Tibial nerve (tissue), 4 donors: ENCODE results near the gene B3GNT4. TPM values are rescaled to one million over a fixed set of nuclear protein-coding genes. Genes with fewer than 3 reads are reported as not detected.

ENCODE experiments used
- DNase-seq, 2 donors: peaks; one replicate each; pipeline ENCODE4 v3.0.0-alpha.2; 2019; ENCODE audit warnings: low spot score in 2 of 2
- H3K27ac ChIP-seq, 4 donors: fragments of 200-600 bp; sonication (generic) in 3 of 4; one replicate each; pipeline ENCODE4 v1.5.1; 2017 to 2019; ENCODE audit warnings: mild to moderate bottlenecking in 1 of 4
- H3K27me3 ChIP-seq, 2 donors: fragments of 200-600 bp; sonication (generic) in 1 of 2; one replicate each; pipeline versions ENCODE4 v1.5.1 to v1.6.0; 2017 to 2019
- H3K36me3 ChIP-seq, 3 donors: fragments of 200-600 bp; sonication (generic); one replicate each; pipeline ENCODE4 v1.5.1; 2018 to 2019
- H3K4me1 ChIP-seq, 4 donors: fragments of 200-600 bp; sonication (generic) in 3 of 4; one replicate each; pipeline ENCODE4 v1.5.1; 2017 to 2019
- H3K4me3 ChIP-seq, 4 donors: fragments of 200-600 bp; sonication (generic) in 3 of 4; one replicate each; pipeline ENCODE4 v1.5.1; 2017 to 2019; ENCODE audit warnings: mild to moderate bottlenecking in 1 of 4, moderate library complexity in 1 of 4
- H3K9me3 ChIP-seq, 4 donors: fragments of 200-600 bp; sonication (generic) in 3 of 4; one replicate each; pipeline ENCODE4 v1.5.1; 2017 to 2019
- CTCF ChIP-seq, 5 experiments: fragments of 200-600 bp in 3 of 5; fragments of 450-650 bp in 2 of 5; sonication (generic) in 3 of 5; IDR thresholded peaks; one replicate each; pipeline ENCODE4 v1.5.1; 2016 to 2019; ENCODE audit warnings: antibody characterized with exemption in 5 of 5, mild to moderate bottlenecking in 3 of 5, moderate library complexity in 2 of 5
- EP300 ChIP-seq, 2 donors: sonication (generic); formaldehyde crosslinking; IDR thresholded peaks; one replicate each; pipeline ENCODE4 v1.6.1; 2017; ENCODE audit warnings: antibody characterized with exemption in 2 of 2, mild to moderate bottlenecking in 1 of 2
- POLR2A ChIP-seq, 2 donors: fragments of 450-650 bp; IDR thresholded peaks; one replicate each; pipeline ENCODE4 v1.6.1; 2017; ENCODE audit warnings: antibody characterized with exemption in 2 of 2, mild to moderate bottlenecking in 2 of 2, moderate library complexity in 2 of 2
- WGBS, 2 donors: methylation state at CpG; one replicate each; pipeline ENCODE4 v1.1.5; 2018; 5-methylcytosine and 5-hydroxymethylcytosine counted together
- total RNA-seq, 4 donors: library from RNA; depleted of rRNA; stranded (reverse); fragments of >200 nt; gene quantifications; one replicate each; pipeline ENCODE4 v1.1.0, GENCODE V29; 2016

B3GNT4 gene
- under 1 TPM in 1 of 4 donors, not detected in 3; 0.30 TPM for total RNA-seq

DNA sequence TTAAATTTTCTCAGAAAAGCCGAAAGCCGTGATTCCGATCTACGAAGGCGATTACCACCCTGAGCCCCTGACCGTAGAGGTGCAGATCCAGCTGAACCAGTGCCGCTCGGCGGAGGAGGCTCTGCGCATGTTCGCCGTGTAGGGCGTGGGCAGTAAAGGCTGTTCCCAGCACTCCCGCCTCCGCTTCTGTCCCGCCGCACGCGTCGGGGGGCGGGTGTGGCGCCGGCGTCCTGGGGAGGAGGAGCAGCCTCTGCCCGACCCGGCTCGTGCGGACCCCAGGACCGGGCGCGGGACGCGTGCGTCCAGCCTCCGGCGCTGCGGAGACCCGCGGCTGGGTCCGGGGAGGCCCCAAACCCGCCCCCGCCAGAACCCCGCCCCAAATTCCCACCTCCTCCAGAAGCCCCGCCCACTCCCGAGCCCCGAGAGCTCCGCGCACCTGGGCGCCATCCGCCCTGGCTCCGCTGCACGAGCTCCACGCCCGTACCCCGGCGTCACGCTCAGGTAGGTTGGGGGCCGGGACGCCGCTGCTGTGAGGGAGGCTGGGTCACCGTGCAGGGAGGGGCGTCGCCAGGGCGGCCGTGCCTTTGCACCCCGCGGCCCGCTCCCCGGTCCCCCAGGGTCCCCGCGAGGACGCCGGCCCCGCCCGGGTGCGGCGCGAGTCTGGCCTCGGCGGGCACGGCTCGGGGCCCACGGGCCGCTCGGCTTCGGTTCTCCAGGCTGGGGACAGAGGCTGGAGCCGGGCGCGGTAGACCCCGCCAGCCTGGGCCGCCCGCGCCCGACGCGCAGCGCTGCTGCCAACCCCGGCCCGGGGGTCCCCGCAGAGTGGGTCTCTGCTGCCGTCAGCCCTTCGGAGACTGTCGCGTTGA, at the start of gene B3GNT4:
B3GNT4 (plus strand) TSS at position 409 of the 866 bp plus-strand sequence. CDS start 910 bp downstream, outside the sequence.
- H3K27ac ChIP-seq, result no peak within 1 kb of the TSS
- no peaks in the 10 kb centered on the region for H3K9me3 ChIP-seq
- H3K4me1 ChIP-seq, result peaks cover 0 to 35% (median 10%) of the 10 kb centered on the region in 4 donors
- 1 to 2% methylated on average over 30 to 67 of the region's 104 CpGs for WGBS, 2 donors
- peaks cover 0 to 25% (median 11%) of the 10 kb centered on the region in 3 donors for H3K36me3 ChIP-seq
- TF ChIP-seq EP300 (IDR thresholded peaks at IDR 0.05), result no peak
- TF ChIP-seq POLR2A (IDR thresholded peaks at IDR 0.05), result no peak
- no peak for TF ChIP-seq CTCF (IDR thresholded peaks at IDR 0.05)
- no peak for DNase-seq
- peaks cover 10 to 61% of the 10 kb centered on the region in 2 donors for H3K27me3 ChIP-seq
- peak within 1 kb of the TSS; percentile 40 to 63 (median 60) for H3K4me3 ChIP-seq

GRCh38 chr12:122155705-122156104, 47.8 kb upstream of the B3GNT4 start:
- TF ChIP-seq CTCF (IDR thresholded peaks at IDR 0.05), result no peak
- TF ChIP-seq EP300 (IDR thresholded peaks at IDR 0.05), result no peak
- TF ChIP-seq POLR2A (IDR thresholded peaks at IDR 0.05), result no peak
- Histone ChIP-seq H3K4me1 (no peaks in the 10 kb centered on the region), H3K4me3 (no peak overlapping the region), H3K27me3 (no peaks in the 10 kb centered on the region), H3K36me3 (no peaks in the 10 kb centered on the region), H3K27ac (no peak overlapping the region), H3K9me3 (no peaks in the 10 kb centered on the region)
- DNase-seq, result no peak
- WGBS, 2 donors, result 80 to 83% methylated on average over 10 of the region's 10 CpGs

- WGBS, 2 donors, result 83 to 90% methylated on average over 7 of the region's 7 CpGs
- H3K27me3 ChIP-seq, result no peaks in the 10 kb centered on the region
Measured at GRCh38 chr12:122158700-122159285, 44.7 kb upstream of the B3GNT4 start.

DNA sequence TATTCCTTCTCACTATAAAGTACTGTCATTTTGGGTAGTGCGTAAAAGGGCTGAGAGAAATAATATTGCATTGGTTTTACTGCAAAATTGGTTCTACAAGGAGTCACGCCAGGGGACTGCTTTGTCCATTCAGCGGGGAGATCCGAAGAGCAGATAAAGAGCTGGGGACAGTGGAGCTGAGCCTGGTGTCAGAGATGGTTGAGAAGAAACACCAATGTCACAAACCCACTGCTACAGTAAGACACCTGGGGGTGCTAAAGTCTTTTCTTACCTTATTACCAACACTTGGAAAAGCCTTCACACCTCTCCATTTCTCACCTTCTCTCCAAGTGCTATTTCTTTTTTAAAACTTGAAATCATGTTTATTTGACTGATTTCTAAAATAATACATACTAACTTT, 43.6 kb upstream of the B3GNT4 start:
- DNase-seq, result no peak
- TF ChIP-seq EP300 (IDR thresholded peaks at IDR 0.05), result no peak
- no peak for TF ChIP-seq POLR2A (IDR thresholded peaks at IDR 0.05)
- TF ChIP-seq CTCF (IDR thresholded peaks at IDR 0.05), result no peak
- no peak overlapping the region for H3K27ac ChIP-seq
- H3K36me3 ChIP-seq, result no peaks in the 10 kb centered on the region
- no peaks in the 10 kb centered on the region for H3K9me3 ChIP-seq
- no peaks in the 10 kb centered on the region for H3K27me3 ChIP-seq
- WGBS, 2 donors, result 66 to 67% methylated on average over 4 of the region's 4 CpGs
- no peaks in the 10 kb centered on the region for H3K4me1 ChIP-seq
- H3K4me3 ChIP-seq, result no peak overlapping the region

More at GRCh38 chr12:122158700-122159285, 44.7 kb upstream of the B3GNT4 start:
- Histone ChIP-seq H3K27ac (no peak overlapping the region), H3K4me3 (no peak overlapping the region), H3K9me3 (no peaks in the 10 kb centered on the region), H3K36me3 (no peaks in the 10 kb centered on the region), H3K4me1 (no peaks in the 10 kb centered on the region)
- TF ChIP-seq CTCF (IDR thresholded peaks at IDR 0.05) (no peak), POLR2A (IDR thresholded peaks at IDR 0.05) (no peak), EP300 (IDR thresholded peaks at IDR 0.05) (no peak)
- no peak for DNase-seq

DNA sequence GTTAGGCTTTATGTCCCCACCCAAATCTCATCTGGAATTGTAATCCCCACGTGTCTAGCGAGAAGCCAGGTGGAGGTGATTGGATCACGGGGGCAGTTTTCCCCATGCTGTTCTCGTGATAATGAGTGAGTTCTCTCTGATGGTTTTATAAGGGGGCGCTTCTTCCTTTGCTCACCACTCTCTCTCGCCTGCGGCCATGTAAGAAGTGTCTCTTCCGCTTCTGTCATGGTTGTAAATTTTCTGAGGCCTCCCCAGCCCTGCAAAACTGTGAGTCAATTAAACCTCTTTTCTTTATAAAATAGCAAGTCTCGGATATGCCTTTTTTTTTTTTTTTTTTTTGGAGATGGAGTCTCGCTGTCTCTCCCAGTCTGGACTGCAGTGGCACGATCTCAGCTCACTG, 42.7 kb upstream of the B3GNT4 start:
- no peaks in the 10 kb centered on the region for H3K27me3 ChIP-seq
- no peaks in the 10 kb centered on the region for H3K9me3 ChIP-seq
- 76 to 82% methylated on average over 11 of the region's 11 CpGs for WGBS, 2 donors
- DNase-seq, result no peak
- no peaks in the 10 kb centered on the region for H3K36me3 ChIP-seq
- no peaks in the 10 kb centered on the region for H3K4me1 ChIP-seq
- TF ChIP-seq CTCF (IDR thresholded peaks at IDR 0.05) (no peak), EP300 (IDR thresholded peaks at IDR 0.05) (no peak), POLR2A (IDR thresholded peaks at IDR 0.05) (no peak)
- H3K27ac ChIP-seq, result no peak overlapping the region
- no peak overlapping the region for H3K4me3 ChIP-seq
